Activated CD8-positive, alpha-beta T cell treated with anti-CD3 and anti-CD28 coated beads, Interleukin-2, amount 10 ng/mL, durations not matched to agents 7 days and 5 days (primary cell): ENCODE data around the gene CCR4. TPM values are rescaled to one million over a fixed set of nuclear protein-coding genes. Genes with fewer than 3 reads are reported as not detected.
"Not testable (repeated sequence)": the region's sequence is repeated elsewhere in the genome, so short reads cannot be mapped to it uniquely, and the experiment has no call there.

Experiments used
- ATAC-seq: fragments of 150-1000 bp; cut with Tn5 transposase; one replicate; pipeline ENCODE4 v1.10.0; 2021; ENCODE audit warnings: moderate library complexity
- CTCF ChIA-PET: fragments of 350-600 bp; sonication (Branson Sonifier 250); formaldehyde crosslinking; loops from one replicate; lab custom pipeline; 2021; ENCODE audit warnings: antibody characterized with exemption; lab: Charles Lee
- POLR2A ChIA-PET: fragments of 350-600 bp; sonication (Branson Sonifier 250); formaldehyde crosslinking; loops from one replicate; lab custom pipeline; 2021; ENCODE audit warnings: antibody characterized with exemption; lab: Charles Lee
- DNase-seq: peaks from one replicate; pipeline ENCODE4 v3.0.0-alpha.2; 2020
- H3K27ac Mint-ChIP-seq: one replicate; pipeline ENCODE4 v1.8.0; 2021; ENCODE audit warnings: mild to moderate bottlenecking, mixed read lengths
- H3K27me3 Mint-ChIP-seq: one replicate; pipeline ENCODE4 v1.8.0; 2021; ENCODE audit warnings: low read depth, mixed read lengths
- H3K36me3 Mint-ChIP-seq: one replicate; pipeline ENCODE4 v1.8.0; 2021; ENCODE audit warnings: low read depth, mixed read lengths
- H3K4me1 Mint-ChIP-seq: one replicate; pipeline ENCODE4 v1.8.0; 2021; ENCODE audit warnings: low read depth, mixed read lengths
- H3K4me3 Mint-ChIP-seq: one replicate; pipeline ENCODE4 v1.8.0; 2021; ENCODE audit warnings: mild to moderate bottlenecking, mixed read lengths
- H3K9me3 Mint-ChIP-seq: one replicate; pipeline ENCODE4 v1.8.0; 2022; ENCODE audit warnings: mixed read lengths; ENCODE audit not compliant: insufficient read depth
- total RNA-seq, 2 experiments: library from RNA; stranded (reverse); gene quantifications; one replicate each; pipeline ENCODE4 v1.2.3, GENCODE V29; 2021

Gene CCR4
- 1 to 10 TPM; 2.9 TPM for total RNA-seq

GRCh38 chr3:32951410-32951811, at the start of gene CCR4:
TSS of gene CCR4 (plus strand) at chr3:32951644. CDS start at chr3:32953423, 1,779 bp downstream.
- ChIA-PET POLR2A (no interaction called here), CTCF (interaction anchor here (5.4 to 7.4 kb wide), 2 partner anchors 78 to 121 kb away, joined by 98 to 158 read pairs; no protein-coding TSS in a partner anchor)
- Mint-ChIP-seq H3K27ac (peak within 1 kb of the TSS; percentile 61), H3K4me1 (peaks cover 35% of the 10 kb centered on the region), H3K36me3 (peaks cover 1% of the 10 kb centered on the region), H3K4me3 (peak within 1 kb of the TSS; percentile 34), H3K9me3 (no peaks in the 10 kb centered on the region), H3K27me3 (no peaks in the 10 kb centered on the region)
- DNase-seq (peak; percentile 60), ATAC-seq (peak; percentile 59)

- H3K4me1 Mint-ChIP-seq, H3K27ac Mint-ChIP-seq, H3K36me3 Mint-ChIP-seq, POLR2A ChIA-PET, H3K9me3 Mint-ChIP-seq: not testable (repeated sequence)
- peak; percentile 92 for ATAC-seq
- peak; percentile 52 for DNase-seq
- H3K4me3 Mint-ChIP-seq, result peak overlapping the region; percentile 67
- CTCF ChIA-PET, result interaction anchor here (1.0 to 2.3 kb wide), 9 partner anchors 9 to 170 kb away, joined by 3 to 15 read pairs (median 4); no protein-coding TSS in a partner anchor
- H3K27me3 Mint-ChIP-seq, result peaks cover 21% of the 10 kb centered on the region
Measured at GRCh38 chr3:32902887-32903371, 48.5 kb upstream of the CCR4 start.

- Mint-ChIP-seq H3K27ac (no peak overlapping the region), H3K27me3 (peaks cover 14% of the 10 kb centered on the region), H3K4me1 (peaks cover 9% of the 10 kb centered on the region), H3K36me3 (no peaks in the 10 kb centered on the region), H3K9me3 (no peaks in the 10 kb centered on the region), H3K4me3 (no peak overlapping the region)
- CTCF ChIA-PET, result interaction anchor here (1.7 to 2.3 kb wide), 3 partner anchors 20 to 169 kb away, joined by 4 to 15 read pairs (median 9); no protein-coding TSS in a partner anchor
- DNase-seq (no peak), ATAC-seq (no peak)
- POLR2A ChIA-PET, result no interaction called here
Measured at GRCh38 chr3:32903953-32904352, 47.5 kb upstream of the CCR4 start.

GRCh38 chr3:32909999-32910398, 41.4 kb upstream of the CCR4 start:
- ATAC-seq (no peak), DNase-seq (no peak)
- Mint-ChIP-seq H3K4me1 (no peaks in the 10 kb centered on the region), H3K9me3 (no peaks in the 10 kb centered on the region), H3K4me3 (no peak overlapping the region), H3K27me3 (no peaks in the 10 kb centered on the region), H3K27ac (no peak overlapping the region), H3K36me3 (no peaks in the 10 kb centered on the region)
- ChIA-PET POLR2A (no interaction called here), CTCF (interaction anchor here (0.9 to 1.0 kb wide), 2 partner anchors 11 to 25 kb away, joined by 3 read pairs; no protein-coding TSS in a partner anchor)

- H3K4me3 Mint-ChIP-seq, result no peak overlapping the region
- H3K4me1 Mint-ChIP-seq, result no peaks in the 10 kb centered on the region
- ChIA-PET POLR2A (no interaction called here), CTCF (no interaction called here)
- no peaks in the 10 kb centered on the region for H3K9me3 Mint-ChIP-seq
- H3K36me3 Mint-ChIP-seq, result no peaks in the 10 kb centered on the region
- DNase-seq (no peak), ATAC-seq (no peak)
- H3K27ac Mint-ChIP-seq, result no peak overlapping the region
- no peaks in the 10 kb centered on the region for H3K27me3 Mint-ChIP-seq
Measured at GRCh38 chr3:32910954-32911353, 40.5 kb upstream of the CCR4 start.

- no peaks in the 10 kb centered on the region for H3K27me3 Mint-ChIP-seq
- ATAC-seq, result no peak
- peaks cover 2% of the 10 kb centered on the region for H3K9me3 Mint-ChIP-seq
- no peaks in the 10 kb centered on the region for H3K4me1 Mint-ChIP-seq
- H3K4me3 Mint-ChIP-seq, result no peak overlapping the region
- CTCF ChIA-PET, result no interaction called here
- no peak for DNase-seq
- POLR2A ChIA-PET, result no interaction called here
- no peaks in the 10 kb centered on the region for H3K36me3 Mint-ChIP-seq
- no peak overlapping the region for H3K27ac Mint-ChIP-seq
Measured at GRCh38 chr3:32912046-32912445, 39.4 kb upstream of the CCR4 start.

GRCh38 chr3:32913790-32914446, 37.5 kb upstream of the CCR4 start:
- H3K27ac Mint-ChIP-seq, result no peak overlapping the region
- no peaks in the 10 kb centered on the region for H3K36me3 Mint-ChIP-seq
- no peak overlapping the region for H3K4me3 Mint-ChIP-seq
- H3K9me3 Mint-ChIP-seq, result peaks cover 9% of the 10 kb centered on the region
- ATAC-seq (no peak), DNase-seq (no peak)
- H3K27me3 Mint-ChIP-seq, result peaks cover 2% of the 10 kb centered on the region
- POLR2A ChIA-PET, result no interaction called here
- no peaks in the 10 kb centered on the region for H3K4me1 Mint-ChIP-seq
- CTCF ChIA-PET, result no interaction called here

- no peak for ATAC-seq
- ChIA-PET POLR2A (no interaction called here), CTCF (no interaction called here)
- Mint-ChIP-seq H3K27ac (no peak overlapping the region), H3K27me3 (peaks cover 13% of the 10 kb centered on the region), H3K4me3 (no peak overlapping the region), H3K36me3 (no peaks in the 10 kb centered on the region), H3K4me1 (no peaks in the 10 kb centered on the region), H3K9me3 (peaks cover 9% of the 10 kb centered on the region)
- no peak for DNase-seq
Measured at GRCh38 chr3:32919920-32920319, 31.5 kb upstream of the CCR4 start.

- CTCF ChIA-PET, result no interaction called here
- Mint-ChIP-seq H3K27me3 (peaks cover 21% of the 10 kb centered on the region), H3K36me3 (no peaks in the 10 kb centered on the region), H3K4me1 (no peaks in the 10 kb centered on the region), H3K4me3 (no peak overlapping the region), H3K9me3 (peaks cover 7% of the 10 kb centered on the region), H3K27ac (no peak overlapping the region)
- POLR2A ChIA-PET, result no interaction called here
- DNase-seq (no peak), ATAC-seq (no peak)
Measured at GRCh38 chr3:32922078-32922477, 29.4 kb upstream of the CCR4 start.

GRCh38 chr3:32930161-32930560, 21.3 kb upstream of the CCR4 start:
- ChIA-PET POLR2A (no interaction called here), CTCF (no interaction called here)
- DNase-seq, result no peak
- Mint-ChIP-seq H3K9me3 (no peaks in the 10 kb centered on the region), H3K27ac (no peak overlapping the region), H3K36me3 (no peaks in the 10 kb centered on the region), H3K4me1 (no peaks in the 10 kb centered on the region), H3K27me3 (peaks cover 16% of the 10 kb centered on the region), H3K4me3 (no peak overlapping the region)
- ATAC-seq, result no peak

- CTCF ChIA-PET, ATAC-seq, POLR2A ChIA-PET: not testable (repeated sequence)
Measured at GRCh38 chr3:32931273-32931672, 20.2 kb upstream of the CCR4 start.

GRCh38 chr3:32934150-32934742, 17.2 kb upstream of the CCR4 start:
- Mint-ChIP-seq H3K27ac (peak overlapping the region; percentile 43), H3K36me3 (no peaks in the 10 kb centered on the region), H3K4me1 (no peaks in the 10 kb centered on the region), H3K27me3 (peaks cover 6% of the 10 kb centered on the region), H3K4me3 (no peak overlapping the region), H3K9me3 (no peaks in the 10 kb centered on the region)
- POLR2A ChIA-PET, result interaction anchor here (0.6 kb wide), 1 partner anchor 16 kb away, joined by 3 read pairs; no protein-coding TSS in a partner anchor
- peak; percentile 41 for DNase-seq
- CTCF ChIA-PET, result interaction anchor here (1.2 to 2.2 kb wide), 4 partner anchors 31 to 219 kb away, joined by 3 to 4 read pairs (median 3); no protein-coding TSS in a partner anchor
- ATAC-seq, result no peak

More at GRCh38 chr3:32931273-32931672, 20.2 kb upstream of the CCR4 start:
- H3K27me3 Mint-ChIP-seq, result peaks cover 14% of the 10 kb centered on the region
- not testable (repeated sequence) for H3K9me3 Mint-ChIP-seq, H3K4me1 Mint-ChIP-seq, H3K4me3 Mint-ChIP-seq, H3K36me3 Mint-ChIP-seq, DNase-seq, H3K27ac Mint-ChIP-seq
